B cell (primary cell): ENCODE results near the gene NEK3.

ENCODE experiments used
- CTCF ChIP-seq: fragments of 200-600 bp; IDR thresholded peaks from one replicate; pipeline ENCODE4 v1.8.0; 2022; ENCODE audit warnings: antibody characterized with exemption, mild to moderate bottlenecking
- EZH2 ChIP-seq: IDR thresholded peaks from 2 replicates; pipeline ENCODE4 v1.6.1; 2012; ENCODE audit warnings: borderline replicate concordance, low read depth, mild to moderate bottlenecking, moderate library complexity, low read length; ENCODE audit not compliant: insufficient read depth, poor library complexity, severe bottlenecking

GRCh38 chr13:52195401-52195837, 36.0 kb upstream of the NEK3 start:
- TF ChIP-seq CTCF (no peak), EZH2 (no peak)
